ENCODE data around the gene SLC9C2. TPM values are rescaled to one million over a fixed set of nuclear protein-coding genes. Genes with fewer than 3 reads are reported as not detected.

Gene SLC9C2
- polyA plus RNA-seq, 4 donors: 0.18 to 0.52 (median 0.18) TPM; not detected in 1

DNA sequence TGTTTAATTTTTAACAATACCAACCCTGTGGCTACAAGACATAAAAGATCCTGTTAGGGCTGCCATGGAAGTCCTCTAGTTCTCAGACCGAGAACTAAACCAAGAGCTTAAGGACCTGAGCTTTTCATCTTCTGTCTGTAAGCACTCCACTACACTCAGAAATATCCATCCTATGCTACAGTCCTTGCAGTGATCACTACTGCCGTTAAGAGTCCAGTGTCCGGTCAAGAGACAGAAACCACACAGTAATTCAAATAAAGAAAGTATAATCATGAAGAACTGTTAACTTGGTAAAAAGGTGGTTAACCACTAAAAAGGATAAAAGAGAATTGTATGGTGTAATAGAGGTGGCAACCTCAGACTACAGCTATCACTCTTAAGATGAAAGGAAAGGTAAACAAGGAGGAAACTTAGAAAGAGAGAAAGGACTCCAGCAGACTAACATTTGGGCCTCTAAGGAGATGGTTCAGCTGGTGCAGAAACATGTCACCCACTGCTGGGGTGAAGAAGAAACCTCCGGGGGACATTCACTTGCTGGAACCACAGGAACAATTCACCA lies 147.8 kb downstream of the SLC9C2 start:
- DNase-seq (ENCODE audit: low read depth in 4 of 4, low spot score in 2 of 4): no peak

DNA sequence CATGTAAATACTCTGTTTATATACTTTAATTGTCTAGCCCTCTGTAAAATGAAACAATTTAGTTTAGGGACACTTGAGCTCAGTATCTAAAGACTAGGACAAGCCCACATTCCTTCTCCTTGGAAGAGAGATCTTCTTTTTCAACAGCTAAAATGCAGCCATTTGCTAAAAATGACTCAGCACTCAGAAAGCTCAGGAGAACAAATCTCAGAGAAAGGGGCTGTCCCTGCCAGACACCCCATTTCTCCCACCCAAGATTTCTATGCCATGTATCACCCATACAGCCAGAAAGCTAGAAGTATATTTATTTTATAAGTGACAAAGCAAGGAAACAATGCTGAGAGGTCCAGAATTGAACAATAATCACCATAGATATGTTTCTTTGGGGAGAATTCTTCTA lies 148.9 kb downstream of the SLC9C2 start:
- no peak for DNase-seq (ENCODE audit: low read depth in 4 of 4, low spot score in 2 of 4)

DNA sequence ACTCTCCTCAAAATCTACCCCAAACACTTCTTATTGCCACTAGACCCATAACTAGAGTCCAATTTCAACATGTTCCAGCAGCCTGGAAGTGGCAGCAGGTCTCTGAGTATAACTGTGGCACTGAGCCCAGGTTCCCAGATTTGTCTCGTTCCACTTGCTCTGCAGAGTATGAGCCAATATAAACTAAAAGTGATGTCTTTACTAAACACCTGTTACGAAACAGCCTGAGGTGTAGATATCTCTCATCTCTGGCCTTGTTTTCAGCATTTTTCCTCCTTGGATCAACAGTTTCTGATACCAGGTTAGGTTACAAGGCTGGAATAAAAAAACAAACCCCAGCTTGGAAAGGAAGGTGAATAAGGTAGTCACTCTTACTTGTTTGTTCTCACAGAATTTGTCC lies 150.9 kb downstream of the SLC9C2 start:
- no peak for DNase-seq (ENCODE audit: low read depth in 4 of 4, low spot score in 2 of 4)

Other genes with a start within 250 kb of the SLC9C2 start
- gene PRDX6, start 125.7 kb downstream of the SLC9C2 start, polyA plus RNA-seq (ENCODE audit: insufficient read length in 4 of 4): 100 to 1,000 TPM; 313 to 359 (median 334) TPM
- not detected for gene TEX50, start 32.3 kb upstream of the SLC9C2 start, polyA plus RNA-seq (ENCODE audit: insufficient read length in 4 of 4)
- 1 to 10 TPM; 4.8 to 5.6 (median 5.3) TPM for gene ANKRD45, start 66.8 kb upstream of the SLC9C2 start, polyA plus RNA-seq (ENCODE audit: insufficient read length in 4 of 4)
- 10 to 100 TPM; 22.1 to 25.5 (median 24.4) TPM for gene KLHL20, start 111.9 kb upstream of the SLC9C2 start, polyA plus RNA-seq (ENCODE audit: insufficient read length in 4 of 4)
- gene DARS2, start 221.6 kb upstream of the SLC9C2 start, polyA plus RNA-seq (ENCODE audit: insufficient read length in 4 of 4): 10 to 100 TPM; 24.5 to 29.6 (median 26.3) TPM
- gene CENPL, start 221.8 kb upstream of the SLC9C2 start, polyA plus RNA-seq (ENCODE audit: insufficient read length in 4 of 4): 10 to 100 TPM; 10.6 to 12.2 (median 11.2) TPM